ENCODE data around the gene FLOT2.

DNA sequence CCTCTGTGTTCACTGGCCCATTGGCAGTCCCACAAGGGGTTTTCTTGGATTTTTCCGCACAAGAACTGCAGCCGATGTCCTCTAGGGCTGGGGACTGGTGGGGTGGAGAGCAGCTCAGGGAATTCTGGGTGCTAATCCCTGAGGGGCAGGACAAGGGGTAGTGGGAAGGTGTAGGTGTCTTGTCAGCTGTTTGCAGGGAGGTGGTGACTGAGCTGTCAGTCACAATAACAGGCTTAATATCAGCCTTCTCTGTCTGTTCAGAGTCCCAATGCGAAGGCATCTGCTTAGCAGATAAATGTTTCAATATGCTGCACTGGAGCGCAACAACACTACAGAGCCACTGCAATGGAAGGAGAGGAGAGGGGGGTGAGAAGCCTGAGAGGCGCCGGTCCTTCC lies 15.4 kb upstream of the FLOT2 start:
- TF ChIP-seq, protein P1, sequence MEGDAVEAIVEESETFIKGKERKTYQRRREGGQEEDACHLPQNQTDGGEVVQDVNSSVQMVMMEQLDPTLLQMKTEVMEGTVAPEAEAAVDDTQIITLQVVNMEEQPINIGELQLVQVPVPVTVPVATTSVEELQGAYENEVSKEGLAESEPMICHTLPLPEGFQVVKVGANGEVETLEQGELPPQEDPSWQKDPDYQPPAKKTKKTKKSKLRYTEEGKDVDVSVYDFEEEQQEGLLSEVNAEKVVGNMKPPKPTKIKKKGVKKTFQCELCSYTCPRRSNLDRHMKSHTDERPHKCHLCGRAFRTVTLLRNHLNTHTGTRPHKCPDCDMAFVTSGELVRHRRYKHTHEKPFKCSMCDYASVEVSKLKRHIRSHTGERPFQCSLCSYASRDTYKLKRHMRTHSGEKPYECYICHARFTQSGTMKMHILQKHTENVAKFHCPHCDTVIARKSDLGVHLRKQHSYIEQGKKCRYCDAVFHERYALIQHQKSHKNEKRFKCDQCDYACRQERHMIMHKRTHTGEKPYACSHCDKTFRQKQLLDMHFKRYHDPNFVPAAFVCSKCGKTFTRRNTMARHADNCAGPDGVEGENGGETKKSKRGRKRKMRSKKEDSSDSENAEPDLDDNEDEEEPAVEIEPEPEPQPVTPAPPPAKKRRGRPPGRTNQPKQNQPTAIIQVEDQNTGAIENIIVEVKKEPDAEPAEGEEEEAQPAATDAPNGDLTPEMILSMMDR (IDR thresholded peaks at IDR 0.05 in 2 of 3, conservative IDR thresholded peaks at IDR 0.05 in 1 of 3; ENCODE audit: borderline replicate concordance in 1 of 3, insufficient read depth in 1 of 3, low read depth in 2 of 3, low read length in 2 of 3) = no peak
- TF ChIP-seq EZH2phosphoT487 (IDR thresholded peaks at IDR 0.05; ENCODE audit: borderline replicate concordance) (no peak), TCF7L2 (IDR thresholded peaks at IDR 0.05; ENCODE audit: borderline replicate concordance, extremely low read depth, insufficient read depth, insufficient read length) (no peak)

Data from HCT116 (cell line).